ENCODE results near the gene PLS1.

PLS1 gene

DNA sequence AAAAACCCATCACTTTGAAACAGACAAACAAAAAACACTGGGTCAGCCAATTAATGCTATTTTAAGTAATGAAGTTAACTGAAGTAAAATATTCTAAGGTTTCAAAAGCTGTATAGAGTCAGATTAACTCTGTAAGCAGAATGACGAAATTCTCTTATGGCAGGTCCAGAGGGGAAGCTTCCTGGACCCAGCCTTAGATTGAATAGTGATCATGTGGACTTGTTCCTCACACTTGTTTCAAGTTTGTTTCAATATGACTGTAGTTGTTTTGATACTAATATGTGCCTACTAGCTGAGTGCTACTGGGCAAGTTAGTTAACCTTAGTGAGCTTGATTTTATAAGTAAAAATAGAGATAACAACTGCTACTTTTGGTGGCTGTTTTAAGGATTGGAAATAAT lies 32.6 kb downstream of the PLS1 start:
- TF ChIP-seq ZFP30 (CRISPR knock-in tag; IDR thresholded peaks at IDR 0.05) (no peak), CSDC2 (CRISPR knock-in tag; IDR thresholded peaks at IDR 0.05) (no peak), ZC3H10 (CRISPR knock-in tag; IDR thresholded peaks at IDR 0.05) (no peak), SNAI2 (CRISPR knock-in tag; IDR thresholded peaks at IDR 0.05) (no peak), ISL1 (CRISPR knock-in tag; IDR thresholded peaks at IDR 0.05) (no peak), ZNF565 (CRISPR knock-in tag; conservative IDR thresholded peaks at IDR 0.05; ENCODE audit: low read depth) (no peak), POU6F1 (CRISPR knock-in tag; IDR thresholded peaks at IDR 0.05; ENCODE audit: borderline replicate concordance, low read depth) (no peak), OSR1 (CRISPR knock-in tag; IDR thresholded peaks at IDR 0.05) (no peak), ESRRG (CRISPR knock-in tag; IDR thresholded peaks at IDR 0.05) (no peak), ZNF70 (CRISPR knock-in tag; IDR thresholded peaks at IDR 0.05) (no peak), TOX (CRISPR knock-in tag; IDR thresholded peaks at IDR 0.05; ENCODE audit: borderline replicate concordance) (no peak), ZFP3 (CRISPR knock-in tag; IDR thresholded peaks at IDR 0.05) (no peak), RARB (CRISPR knock-in tag; IDR thresholded peaks at IDR 0.05) (no peak), PPARA (CRISPR knock-in tag; IDR thresholded peaks at IDR 0.05; ENCODE audit: borderline replicate concordance) (no peak), BACH2 (CRISPR knock-in tag; IDR thresholded peaks at IDR 0.05; ENCODE audit: borderline replicate concordance) (no peak)
- TF ChIP-seq, protein P1, sequence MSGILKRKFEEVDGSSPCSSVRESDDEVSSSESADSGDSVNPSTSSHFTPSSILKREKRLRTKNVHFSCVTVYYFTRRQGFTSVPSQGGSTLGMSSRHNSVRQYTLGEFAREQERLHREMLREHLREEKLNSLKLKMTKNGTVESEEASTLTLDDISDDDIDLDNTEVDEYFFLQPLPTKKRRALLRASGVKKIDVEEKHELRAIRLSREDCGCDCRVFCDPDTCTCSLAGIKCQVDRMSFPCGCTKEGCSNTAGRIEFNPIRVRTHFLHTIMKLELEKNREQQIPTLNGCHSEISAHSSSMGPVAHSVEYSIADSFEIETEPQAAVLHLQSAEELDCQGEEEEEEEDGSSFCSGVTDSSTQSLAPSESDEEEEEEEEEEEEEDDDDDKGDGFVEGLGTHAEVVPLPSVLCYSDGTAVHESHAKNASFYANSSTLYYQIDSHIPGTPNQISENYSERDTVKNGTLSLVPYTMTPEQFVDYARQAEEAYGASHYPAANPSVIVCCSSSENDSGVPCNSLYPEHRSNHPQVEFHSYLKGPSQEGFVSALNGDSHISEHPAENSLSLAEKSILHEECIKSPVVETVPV (CRISPR knock-in tag; IDR thresholded peaks at IDR 0.05) = no peak
- TF ChIP-seq, protein P2, sequence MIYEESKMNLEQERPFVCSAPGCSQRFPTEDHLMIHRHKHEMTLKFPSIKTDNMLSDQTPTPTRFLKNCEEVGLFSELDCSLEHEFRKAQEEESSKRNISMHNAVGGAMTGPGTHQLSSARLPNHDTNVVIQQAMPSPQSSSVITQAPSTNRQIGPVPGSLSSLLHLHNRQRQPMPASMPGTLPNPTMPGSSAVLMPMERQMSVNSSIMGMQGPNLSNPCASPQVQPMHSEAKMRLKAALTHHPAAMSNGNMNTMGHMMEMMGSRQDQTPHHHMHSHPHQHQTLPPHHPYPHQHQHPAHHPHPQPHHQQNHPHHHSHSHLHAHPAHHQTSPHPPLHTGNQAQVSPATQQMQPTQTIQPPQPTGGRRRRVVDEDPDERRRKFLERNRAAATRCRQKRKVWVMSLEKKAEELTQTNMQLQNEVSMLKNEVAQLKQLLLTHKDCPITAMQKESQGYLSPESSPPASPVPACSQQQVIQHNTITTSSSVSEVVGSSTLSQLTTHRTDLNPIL (CRISPR knock-in tag; IDR thresholded peaks at IDR 0.05; ENCODE audit: low read depth) = no peak
- TF ChIP-seq, protein P3, sequence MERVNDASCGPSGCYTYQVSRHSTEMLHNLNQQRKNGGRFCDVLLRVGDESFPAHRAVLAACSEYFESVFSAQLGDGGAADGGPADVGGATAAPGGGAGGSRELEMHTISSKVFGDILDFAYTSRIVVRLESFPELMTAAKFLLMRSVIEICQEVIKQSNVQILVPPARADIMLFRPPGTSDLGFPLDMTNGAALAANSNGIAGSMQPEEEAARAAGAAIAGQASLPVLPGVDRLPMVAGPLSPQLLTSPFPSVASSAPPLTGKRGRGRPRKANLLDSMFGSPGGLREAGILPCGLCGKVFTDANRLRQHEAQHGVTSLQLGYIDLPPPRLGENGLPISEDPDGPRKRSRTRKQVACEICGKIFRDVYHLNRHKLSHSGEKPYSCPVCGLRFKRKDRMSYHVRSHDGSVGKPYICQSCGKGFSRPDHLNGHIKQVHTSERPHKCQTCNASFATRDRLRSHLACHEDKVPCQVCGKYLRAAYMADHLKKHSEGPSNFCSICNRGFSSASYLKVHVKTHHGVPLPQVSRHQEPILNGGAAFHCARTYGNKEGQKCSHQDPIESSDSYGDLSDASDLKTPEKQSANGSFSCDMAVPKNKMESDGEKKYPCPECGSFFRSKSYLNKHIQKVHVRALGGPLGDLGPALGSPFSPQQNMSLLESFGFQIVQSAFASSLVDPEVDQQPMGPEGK (CRISPR knock-in tag; IDR thresholded peaks at IDR 0.05; ENCODE audit: borderline replicate concordance) = no peak
- TF ChIP-seq, protein P4, sequence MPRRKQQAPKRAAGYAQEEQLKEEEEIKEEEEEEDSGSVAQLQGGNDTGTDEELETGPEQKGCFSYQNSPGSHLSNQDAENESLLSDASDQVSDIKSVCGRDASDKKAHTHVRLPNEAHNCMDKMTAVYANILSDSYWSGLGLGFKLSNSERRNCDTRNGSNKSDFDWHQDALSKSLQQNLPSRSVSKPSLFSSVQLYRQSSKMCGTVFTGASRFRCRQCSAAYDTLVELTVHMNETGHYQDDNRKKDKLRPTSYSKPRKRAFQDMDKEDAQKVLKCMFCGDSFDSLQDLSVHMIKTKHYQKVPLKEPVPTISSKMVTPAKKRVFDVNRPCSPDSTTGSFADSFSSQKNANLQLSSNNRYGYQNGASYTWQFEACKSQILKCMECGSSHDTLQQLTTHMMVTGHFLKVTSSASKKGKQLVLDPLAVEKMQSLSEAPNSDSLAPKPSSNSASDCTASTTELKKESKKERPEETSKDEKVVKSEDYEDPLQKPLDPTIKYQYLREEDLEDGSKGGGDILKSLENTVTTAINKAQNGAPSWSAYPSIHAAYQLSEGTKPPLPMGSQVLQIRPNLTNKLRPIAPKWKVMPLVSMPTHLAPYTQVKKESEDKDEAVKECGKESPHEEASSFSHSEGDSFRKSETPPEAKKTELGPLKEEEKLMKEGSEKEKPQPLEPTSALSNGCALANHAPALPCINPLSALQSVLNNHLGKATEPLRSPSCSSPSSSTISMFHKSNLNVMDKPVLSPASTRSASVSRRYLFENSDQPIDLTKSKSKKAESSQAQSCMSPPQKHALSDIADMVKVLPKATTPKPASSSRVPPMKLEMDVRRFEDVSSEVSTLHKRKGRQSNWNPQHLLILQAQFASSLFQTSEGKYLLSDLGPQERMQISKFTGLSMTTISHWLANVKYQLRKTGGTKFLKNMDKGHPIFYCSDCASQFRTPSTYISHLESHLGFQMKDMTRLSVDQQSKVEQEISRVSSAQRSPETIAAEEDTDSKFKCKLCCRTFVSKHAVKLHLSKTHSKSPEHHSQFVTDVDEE (CRISPR knock-in tag; IDR thresholded peaks at IDR 0.05) = no peak
- ATAC-seq = no peak

GRCh38 chr3:142633073-142633472 lies 36.9 kb downstream of the PLS1 start:
- no peak for ATAC-seq
- TF ChIP-seq, protein P3 (CRISPR knock-in tag; IDR thresholded peaks at IDR 0.05; ENCODE audit: borderline replicate concordance) = no peak
- TF ChIP-seq TCF4 (CRISPR knock-in tag; IDR thresholded peaks at IDR 0.05; ENCODE audit: borderline replicate concordance) = no peak
- TF ChIP-seq ARNTL (CRISPR knock-in tag; IDR thresholded peaks at IDR 0.05; ENCODE audit: borderline replicate concordance, low read depth) = no peak
- no peak for TF ChIP-seq RARB (CRISPR knock-in tag; IDR thresholded peaks at IDR 0.05)
- no peak for TF ChIP-seq SNAI2 (CRISPR knock-in tag; IDR thresholded peaks at IDR 0.05)
- TF ChIP-seq TOX (CRISPR knock-in tag; IDR thresholded peaks at IDR 0.05; ENCODE audit: borderline replicate concordance) = no peak
- TF ChIP-seq, protein P4 (CRISPR knock-in tag; IDR thresholded peaks at IDR 0.05) = no peak
- TF ChIP-seq, protein P1 (CRISPR knock-in tag; IDR thresholded peaks at IDR 0.05) = no peak
- no peak for TF ChIP-seq ZFP30 (CRISPR knock-in tag; IDR thresholded peaks at IDR 0.05)
- no peak for TF ChIP-seq ZNF8 (CRISPR knock-in tag; IDR thresholded peaks at IDR 0.05)
- no peak for TF ChIP-seq PPARA (CRISPR knock-in tag; IDR thresholded peaks at IDR 0.05; ENCODE audit: borderline replicate concordance)
- TF ChIP-seq ZNF565 (CRISPR knock-in tag; conservative IDR thresholded peaks at IDR 0.05; ENCODE audit: low read depth) = no peak
- no peak for TF ChIP-seq ESRRG (CRISPR knock-in tag; IDR thresholded peaks at IDR 0.05)
